HepG2 (cell line): ENCODE measurements around the gene RASSF10. TPM values are rescaled to one million over a fixed set of nuclear protein-coding genes. Genes with fewer than 3 reads are reported as not detected.

Experiments used
- ATAC-seq: fragments of 200-7000 bp; cut with Tn5 transposase; 3 replicates; pipeline ENCODE4 v1.9.1; 2020; ENCODE audit warnings: mild to moderate bottlenecking, moderate library complexity
- BruUV-seq: library from RNA; stranded (reverse); fragments of 400-500 nt; replicated peaks from 2 replicates; lab custom pipeline; 2021; lab: Mats Ljungman, UMichigan
- CTCF ChIA-PET: fragments of 300-600 bp; formaldehyde crosslinking; extraction: SDS; loops from one replicate; lab custom pipeline; 2021; ENCODE audit warnings: low total read pairs, inconsistent platforms, low intra/inter-chr PET ratio; lab: Yijun Ruan, JAX
- POLR2A ChIA-PET: fragments of 350-600 bp; sonication (Branson Sonifier 250); formaldehyde crosslinking; loops from one replicate; lab custom pipeline; 2020; ENCODE audit warnings: antibody characterized with exemption, inconsistent platforms; lab: Yijun Ruan, JAX
- DNase-seq: peaks from one replicate; pipeline ENCODE4 v3.0.0-alpha.2; 2015; ENCODE audit warnings: low spot score
- FAIRE-seq: peaks from 3 replicates; lab custom pipeline; 2011; peaks lifted over from hg19 to GRCh38; lab: Jason Lieb, UNC
- H2AFZ ChIP-seq: one replicate; pipeline ENCODE4 v1.6.1; 2011; ENCODE audit warnings: low read length, inconsistent platforms
- H3K27ac ChIP-seq: fragments of 300-600 bp; 3 replicates; pipeline ENCODE4 v1.8.0; 2011; ENCODE audit warnings: mixed run types, mild to moderate bottlenecking, mixed read lengths, low read length, inconsistent platforms; ENCODE audit not compliant: insufficient read depth; ENCODE audit errors: extremely low read length
- H3K27me3 ChIP-seq, 2 experiments: fragments of 200-600 bp in 1 of 2; 2 replicates in 1 of 2; 3 replicates in 1 of 2; pipeline versions ENCODE4 v1.6.0 to v1.8.0; 2011; ENCODE audit warnings: low read length in 2 of 2, mild to moderate bottlenecking in 2 of 2, moderate library complexity in 2 of 2, inconsistent platforms in 1 of 2; ENCODE audit not compliant: insufficient read depth in 2 of 2, control insufficient read depth in 1 of 2
- H3K36me3 ChIP-seq, 2 experiments: fragments of 200-600 bp in 1 of 2; replicated peaks in 1 of 2; 2 replicates in 1 of 2; 3 replicates in 1 of 2; pipeline versions ENCODE4 v1.5.1 to v1.8.0; 2011; ENCODE audit warnings: low read length in 2 of 2, inconsistent platforms in 1 of 2; ENCODE audit not compliant: insufficient read depth in 2 of 2, control insufficient read depth in 1 of 2
- H3K4me1 ChIP-seq: 2 replicates; pipeline ENCODE4 v1.5.1; 2012; ENCODE audit warnings: low read length, inconsistent platforms; ENCODE audit not compliant: insufficient read depth
- H3K4me2 ChIP-seq: 2 replicates; pipeline ENCODE4 v1.6.0; 2011; ENCODE audit warnings: low read depth, low read length, inconsistent platforms
- H3K4me3 ChIP-seq, 3 experiments: fragments of 200-600 bp in 1 of 3; sonication (generic), shearing (Covaris generic) in 1 of 3; replicated peaks in 1 of 3; 2 replicates each; pipeline ENCODE4 v1.5.1; 2011 to 2016; ENCODE audit warnings: low read length in 3 of 3, inconsistent platforms in 2 of 3, low read depth in 2 of 3, mild to moderate bottlenecking in 2 of 3, control low read depth in 1 of 3, mixed read lengths in 1 of 3; ENCODE audit not compliant: insufficient read depth in 1 of 3
- H3K79me2 ChIP-seq: one replicate; pipeline ENCODE4 v1.6.1; 2011; ENCODE audit warnings: low read length, inconsistent platforms; ENCODE audit not compliant: insufficient read depth
- H3K9ac ChIP-seq: 2 replicates; pipeline ENCODE4 v1.6.0; 2011; ENCODE audit warnings: mild to moderate bottlenecking, low read depth, low read length, inconsistent platforms; ENCODE audit not compliant: insufficient read depth
- H3K9me3 ChIP-seq: 2 replicates; pipeline ENCODE4 v1.5.1; 2012; ENCODE audit warnings: mild to moderate bottlenecking, low read length
- H4K20me1 ChIP-seq: 2 replicates; pipeline ENCODE4 v1.6.0; 2011; ENCODE audit warnings: inconsistent platforms, mild to moderate bottlenecking, low read length, moderate library complexity; ENCODE audit not compliant: insufficient read depth
- ARNT ChIP-seq: fragments of 450-650 bp; IDR thresholded peaks from 2 replicates; pipeline ENCODE4 v1.6.1; 2017
- ZBTB40 ChIP-seq, 2 experiments: fragments of 450-650 bp in 1 of 2; sonication (generic) in 1 of 2; formaldehyde crosslinking in 1 of 2; IDR thresholded peaks; 2 replicates each; pipeline versions ENCODE4 v1.6.1 to v1.8.0; 2016 to 2022; ENCODE audit warnings: antibody characterized with exemption in 1 of 2, mild to moderate bottlenecking in 1 of 2, missing genetic modification reagents in 1 of 2
- WGBS: methylation state at CpG from one replicate; pipeline ENCODE4 v1.1.6; 2017; ENCODE audit warnings: low lambda C conversion rate; 5-methylcytosine and 5-hydroxymethylcytosine counted together
- in situ Hi-C: cut with HindIII; loops from 2 replicates; pipeline ENCODE4 v1.10.0; 2017; ENCODE audit warnings: low pct_unique_long_range_greater_than_20kb; ENCODE audit not compliant: extremely low pct_ligation_motif_present
- intact Hi-C: fragments of 100-400 bp; cut with micrococcal nuclease; formaldehyde crosslinking; loops from one replicate; pipeline ENCODE4 v1.10.0; 2022; ENCODE audit not compliant: unreplicated experiment
- polyA plus RNA-seq, 8 experiments: library from polyadenylated mRNA; depleted of rRNA in 3 of 8; stranded (reverse) in 7 of 8; unstranded in 1 of 8; fragments of >200 nt; fragmentation: Illumina TruSeq in 4 of 8; extraction: Trizol in 4 of 8; gene quantifications; 2 replicates each; pipeline versions ENCODE4 v1.2.1 to v1.2.3, GENCODE V29; 2011 to 2016; ENCODE audit warnings: low read depth in 4 of 8, missing spikeins in 1 of 8, mixed read lengths in 1 of 8; ENCODE audit not compliant: insufficient read depth in 1 of 8
- total RNA-seq, 5 experiments: library from RNA; depleted of rRNA; stranded (reverse); fragments of >200 nt; fragmentation: Illumina TruSeq; extraction: Trizol; gene quantifications; 2 replicates each; pipeline ENCODE4 v1.2.3, GENCODE V29; 2016; ENCODE audit warnings: low read depth in 1 of 5

RASSF10 gene
- total and polyA plus RNA-seq, 2 of the 13 experiments (the other 11 are each of a cell fraction or from before 2014, with no cell fraction given) = not detected

DNA sequence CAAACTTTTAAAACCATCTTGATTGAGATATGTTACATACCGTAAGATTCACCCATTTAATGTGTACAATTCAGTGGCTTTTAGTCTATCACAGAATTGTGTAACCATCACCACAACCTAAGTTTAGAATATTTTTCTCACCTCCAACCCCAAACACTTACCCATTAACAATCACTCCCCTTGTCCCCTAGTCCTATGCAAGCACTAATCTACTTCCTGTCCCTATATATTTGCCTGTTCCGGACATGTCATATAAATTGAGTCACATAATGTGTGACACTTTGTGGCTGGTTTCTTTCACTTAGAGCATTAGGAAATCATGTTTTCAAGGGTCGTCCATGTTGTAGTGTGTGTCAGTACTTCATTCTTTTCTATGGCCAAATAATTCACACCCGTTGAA, 38.8 kb downstream of the RASSF10 start:
- Histone ChIP-seq H2AFZ (no peak overlapping the region), H3K4me1 (peaks cover 20% of the 10 kb centered on the region), H3K9ac (no peak overlapping the region), H3K9me3 (no peaks in the 10 kb centered on the region), H4K20me1 (no peaks in the 10 kb centered on the region), H3K4me2 (no peak overlapping the region), H3K4me3 (no peak overlapping the region), H3K36me3 (no peaks in the 10 kb centered on the region), H3K79me2 (no peaks in the 10 kb centered on the region), H3K27me3 (peaks cover 0 to 3% of the 10 kb centered on the region in 2 experiments; a peak in 2 of 5 replicates), H3K27ac (no peak overlapping the region)
- ChIA-PET POLR2A (no interaction called here), CTCF (no interaction called here)
- no peak for FAIRE-seq
- TF ChIP-seq ZBTB40 (IDR thresholded peaks at IDR 0.05) (no peak), ZBTB40 (CRISPR knock-in tag; IDR thresholded peaks at IDR 0.05) (no peak), ARNT (no peak)
- 76% methylated on average over 4 of the region's 4 CpGs for WGBS
- in situ Hi-C loops (no loop called here), intact Hi-C loops (no loop called here)
- no peak for DNase-seq
- ATAC-seq = no peak
- BruUV-seq = no TSS peak
